ENCODE data around the gene RRP15. TPM values are rescaled to one million over a fixed set of nuclear protein-coding genes. Genes with fewer than 3 reads are reported as not detected.

Gene RRP15
- total RNA-seq, 1 experiment from 2014 or later = 32.1 TPM

DNA sequence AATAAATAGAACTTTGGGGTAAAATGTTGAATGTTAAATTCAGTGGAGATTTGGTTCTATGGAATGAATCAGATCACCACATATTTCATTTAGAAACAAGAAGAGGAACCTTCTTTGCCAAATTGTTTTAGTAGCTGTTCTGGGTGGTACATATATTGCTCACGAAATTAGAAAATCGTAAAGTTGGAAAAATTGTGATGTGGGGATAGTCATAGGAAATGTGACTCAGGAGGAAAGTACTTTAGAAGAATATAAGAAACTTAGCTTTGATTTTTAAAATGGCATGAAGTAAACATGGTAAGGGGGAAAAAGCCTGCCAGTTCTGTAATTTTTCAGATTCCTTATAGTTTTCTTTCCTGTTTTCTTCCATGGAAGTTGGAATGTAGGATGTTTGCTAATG is 27.4 kb downstream of the RRP15 start:
- ATAC-seq = no peak
- ChIA-PET POLR2A (no interaction called here), CTCF (no interaction called here)
- in situ Hi-C loops (cut with HindIII; ENCODE audit: low pct_unique_long_range_greater_than_20kb, low sequenced_read_pairs) = no loop called here
- Histone ChIP-seq H3K4me3 (ENCODE audit: low read depth in 2 of 2, low read length in 2 of 2) (no peak overlapping the region), H3K9me3 (ENCODE audit: control insufficient read depth, insufficient read depth, low read depth, low read length) (no peaks in the 10 kb centered on the region), H3K27me3 (ENCODE audit: control insufficient read depth, insufficient read depth, low read length) (no peaks in the 10 kb centered on the region), H3K36me3 (ENCODE audit: control insufficient read depth, insufficient read depth, low read length) (peaks cover 8% of the 10 kb centered on the region; the same call in 1 of the 2 replicates), H3K27ac (ENCODE audit: low read length) (no peak overlapping the region), H3K4me1 (ENCODE audit: control insufficient read depth, insufficient read depth, low read length) (0 out of 2 replicates have a peak, but pooled peaks cover 2% of the 10 kb centered on the region)
- BruUV-seq (replicated peaks) = no TSS peak
- DNase-seq (ENCODE audit: low read depth, low spot score) = no peak
- intact Hi-C loops (cut with micrococcal nuclease; ENCODE audit: unreplicated experiment) = no loop called here
- TF ChIP-seq, protein P1, sequence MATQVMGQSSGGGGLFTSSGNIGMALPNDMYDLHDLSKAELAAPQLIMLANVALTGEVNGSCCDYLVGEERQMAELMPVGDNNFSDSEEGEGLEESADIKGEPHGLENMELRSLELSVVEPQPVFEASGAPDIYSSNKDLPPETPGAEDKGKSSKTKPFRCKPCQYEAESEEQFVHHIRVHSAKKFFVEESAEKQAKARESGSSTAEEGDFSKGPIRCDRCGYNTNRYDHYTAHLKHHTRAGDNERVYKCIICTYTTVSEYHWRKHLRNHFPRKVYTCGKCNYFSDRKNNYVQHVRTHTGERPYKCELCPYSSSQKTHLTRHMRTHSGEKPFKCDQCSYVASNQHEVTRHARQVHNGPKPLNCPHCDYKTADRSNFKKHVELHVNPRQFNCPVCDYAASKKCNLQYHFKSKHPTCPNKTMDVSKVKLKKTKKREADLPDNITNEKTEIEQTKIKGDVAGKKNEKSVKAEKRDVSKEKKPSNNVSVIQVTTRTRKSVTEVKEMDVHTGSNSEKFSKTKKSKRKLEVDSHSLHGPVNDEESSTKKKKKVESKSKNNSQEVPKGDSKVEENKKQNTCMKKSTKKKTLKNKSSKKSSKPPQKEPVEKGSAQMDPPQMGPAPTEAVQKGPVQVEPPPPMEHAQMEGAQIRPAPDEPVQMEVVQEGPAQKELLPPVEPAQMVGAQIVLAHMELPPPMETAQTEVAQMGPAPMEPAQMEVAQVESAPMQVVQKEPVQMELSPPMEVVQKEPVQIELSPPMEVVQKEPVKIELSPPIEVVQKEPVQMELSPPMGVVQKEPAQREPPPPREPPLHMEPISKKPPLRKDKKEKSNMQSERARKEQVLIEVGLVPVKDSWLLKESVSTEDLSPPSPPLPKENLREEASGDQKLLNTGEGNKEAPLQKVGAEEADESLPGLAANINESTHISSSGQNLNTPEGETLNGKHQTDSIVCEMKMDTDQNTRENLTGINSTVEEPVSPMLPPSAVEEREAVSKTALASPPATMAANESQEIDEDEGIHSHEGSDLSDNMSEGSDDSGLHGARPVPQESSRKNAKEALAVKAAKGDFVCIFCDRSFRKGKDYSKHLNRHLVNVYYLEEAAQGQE (IDR thresholded peaks at IDR 0.05; ENCODE audit: insufficient read depth in 1 of 2, low read depth in 2 of 2, low read length in 1 of 2) = no peak
- TF ChIP-seq TCF7L2 (IDR thresholded peaks at IDR 0.05; ENCODE audit: low read depth, low read length) (no peak), POLR2AphosphoS5 (IDR thresholded peaks at IDR 0.05; ENCODE audit: low read depth, low read length) (no peak), SIN3A (IDR thresholded peaks at IDR 0.05; ENCODE audit: borderline replicate concordance, insufficient read depth, low read depth, low read length) (no peak)
- TF ChIP-seq, protein P2, sequence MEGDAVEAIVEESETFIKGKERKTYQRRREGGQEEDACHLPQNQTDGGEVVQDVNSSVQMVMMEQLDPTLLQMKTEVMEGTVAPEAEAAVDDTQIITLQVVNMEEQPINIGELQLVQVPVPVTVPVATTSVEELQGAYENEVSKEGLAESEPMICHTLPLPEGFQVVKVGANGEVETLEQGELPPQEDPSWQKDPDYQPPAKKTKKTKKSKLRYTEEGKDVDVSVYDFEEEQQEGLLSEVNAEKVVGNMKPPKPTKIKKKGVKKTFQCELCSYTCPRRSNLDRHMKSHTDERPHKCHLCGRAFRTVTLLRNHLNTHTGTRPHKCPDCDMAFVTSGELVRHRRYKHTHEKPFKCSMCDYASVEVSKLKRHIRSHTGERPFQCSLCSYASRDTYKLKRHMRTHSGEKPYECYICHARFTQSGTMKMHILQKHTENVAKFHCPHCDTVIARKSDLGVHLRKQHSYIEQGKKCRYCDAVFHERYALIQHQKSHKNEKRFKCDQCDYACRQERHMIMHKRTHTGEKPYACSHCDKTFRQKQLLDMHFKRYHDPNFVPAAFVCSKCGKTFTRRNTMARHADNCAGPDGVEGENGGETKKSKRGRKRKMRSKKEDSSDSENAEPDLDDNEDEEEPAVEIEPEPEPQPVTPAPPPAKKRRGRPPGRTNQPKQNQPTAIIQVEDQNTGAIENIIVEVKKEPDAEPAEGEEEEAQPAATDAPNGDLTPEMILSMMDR (IDR thresholded peaks at IDR 0.05) = no peak

DNA sequence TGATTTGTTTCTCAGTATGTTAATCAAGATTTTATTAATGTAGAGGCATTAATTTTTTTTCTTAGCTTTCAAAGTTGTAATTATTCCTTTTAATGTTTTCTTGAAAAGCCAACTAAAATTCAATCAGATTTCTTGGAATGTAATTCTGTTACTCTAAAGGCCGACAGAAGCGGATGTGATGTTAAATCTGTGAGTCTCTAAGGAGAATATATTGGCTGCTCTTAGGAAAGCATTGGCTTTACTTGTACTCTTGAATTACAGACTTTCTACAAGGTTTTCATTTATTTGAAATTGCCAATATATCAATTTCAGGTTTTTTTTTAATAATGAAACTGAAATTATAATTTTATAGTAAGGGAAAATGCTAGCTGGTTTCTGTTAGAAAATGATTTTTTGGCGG is 29.2 kb downstream of the RRP15 start:
- no peaks in the 10 kb centered on the region; the same call in 1 of the 2 replicates for H3K36me3 ChIP-seq (ENCODE audit: control insufficient read depth, insufficient read depth, low read length)
- ChIA-PET CTCF (no interaction called here), POLR2A (no interaction called here)
- intact Hi-C loops (cut with micrococcal nuclease; ENCODE audit: unreplicated experiment) = no loop called here
- no peak for TF ChIP-seq POLR2AphosphoS5 (IDR thresholded peaks at IDR 0.05; ENCODE audit: low read depth, low read length)
- TF ChIP-seq TCF7L2 (IDR thresholded peaks at IDR 0.05; ENCODE audit: low read depth, low read length) = no peak
- TF ChIP-seq, protein P2 (IDR thresholded peaks at IDR 0.05) = no peak
- TF ChIP-seq, protein P1 (IDR thresholded peaks at IDR 0.05; ENCODE audit: insufficient read depth in 1 of 2, low read depth in 2 of 2, low read length in 1 of 2) = no peak
- TF ChIP-seq SIN3A (IDR thresholded peaks at IDR 0.05; ENCODE audit: borderline replicate concordance, insufficient read depth, low read depth, low read length) = no peak
- H3K9me3 ChIP-seq (ENCODE audit: control insufficient read depth, insufficient read depth, low read depth, low read length) = no peaks in the 10 kb centered on the region
- H3K27ac ChIP-seq (ENCODE audit: low read length) = no peak overlapping the region
- H3K4me1 ChIP-seq (ENCODE audit: control insufficient read depth, insufficient read depth, low read length) = 0 out of 2 replicates have a peak, but pooled peaks cover 2% of the 10 kb centered on the region
- in situ Hi-C loops (cut with HindIII; ENCODE audit: low pct_unique_long_range_greater_than_20kb, low sequenced_read_pairs) = no loop called here
- H3K27me3 ChIP-seq (ENCODE audit: control insufficient read depth, insufficient read depth, low read length) = no peaks in the 10 kb centered on the region
- ATAC-seq = no peak
- no peak overlapping the region for H3K4me3 ChIP-seq (ENCODE audit: low read depth in 2 of 2, low read length in 2 of 2)
- no TSS peak for BruUV-seq (replicated peaks)
- DNase-seq (ENCODE audit: low read depth, low spot score) = no peak

Data from Panc1 (cell line).